GM23338 (cell line): ENCODE results near the gene GALNT11.
"Not testable (repeated sequence)": the region's sequence is repeated elsewhere in the genome, so short reads cannot be mapped to it uniquely, and the experiment has no call there.

Experiments used
- CREB1 ChIP-seq: fragments of 250-450 bp; sonication (Bioruptor Pico); IDR thresholded peaks from 2 replicates; pipeline ENCODE4 v1.5.0; 2020; ENCODE audit warnings: low read depth, mild to moderate bottlenecking, moderate library complexity
- CTCF ChIP-seq, 2 experiments: fragments of 200-600 bp in 1 of 2; sonication (generic) in 1 of 2; conservative IDR thresholded peaks; 2 replicates each; pipeline versions ENCODE4 v1.5.1 to v1.6.1; 2016 to 2017; ENCODE audit warnings: antibody characterized with exemption in 2 of 2, low read depth in 2 of 2, mild to moderate bottlenecking in 2 of 2, moderate library complexity in 1 of 2
- ETS1 ChIP-seq: IDR thresholded peaks from 2 replicates; pipeline ENCODE4 v1.6.1; 2016; ENCODE audit warnings: antibody characterized with exemption
- EZH2 ChIP-seq: fragments of 200-600 bp; sonication (generic); IDR thresholded peaks from one replicate; pipeline ENCODE4 v1.8.0; 2017; ENCODE audit warnings: antibody characterized with exemption, mild to moderate bottlenecking, low read depth; ENCODE audit not compliant: unreplicated experiment
- EZH2phosphoT487 ChIP-seq: fragments of 200-600 bp; sonication (generic); IDR thresholded peaks from one replicate; pipeline ENCODE4 v1.8.1; 2018; ENCODE audit warnings: antibody characterized with exemption; ENCODE audit not compliant: unreplicated experiment
- JUNB ChIP-seq: IDR thresholded peaks from one replicate; pipeline ENCODE4 v1.6.1; 2016; ENCODE audit warnings: antibody characterized with exemption; ENCODE audit not compliant: unreplicated experiment
- NANOG ChIP-seq: IDR thresholded peaks from 2 replicates; pipeline ENCODE4 v1.6.1; 2016; ENCODE audit warnings: antibody characterized with exemption, borderline replicate concordance
- POLR2AphosphoS5 ChIP-seq: IDR thresholded peaks from 2 replicates; pipeline ENCODE4 v1.6.1; 2016; ENCODE audit warnings: antibody characterized with exemption, low read depth
- REST ChIP-seq: IDR thresholded peaks from one replicate; pipeline ENCODE4 v1.6.1; 2018; ENCODE audit warnings: antibody characterized with exemption; ENCODE audit not compliant: unreplicated experiment
- STAT1 ChIP-seq: IDR thresholded peaks from one replicate; pipeline ENCODE4 v1.6.1; 2016; ENCODE audit warnings: antibody characterized with exemption; ENCODE audit not compliant: unreplicated experiment

GRCh38 chr7:152030639-152031038, 5.2 kb downstream of the GALNT11 start:
- not testable (repeated sequence) for TF ChIP-seq CTCF (conservative IDR thresholded peaks at IDR 0.05; ENCODE audit: low read depth in 2 of 2); EZH2; NANOG; JUNB; CREB1; POLR2AphosphoS5; EZH2phosphoT487; ETS1; STAT1; REST
